GM19035 (cell line): ENCODE measurements around the gene RFT1.
A peak's percentile ranks its signal among the peaks of the same experiment; 100 is the strongest.
"Not testable (repeated sequence)": the region's sequence is repeated elsewhere in the genome, so short reads cannot be mapped to it uniquely, and the experiment has no call there.

Experiments
- ATAC-seq: cut with Tn5 transposase; IDR thresholded peaks from one replicate; pipeline ENCODE4 v1.9.1; 2021; ENCODE audit not compliant: unreplicated experiment

The RFT1 gene

DNA sequence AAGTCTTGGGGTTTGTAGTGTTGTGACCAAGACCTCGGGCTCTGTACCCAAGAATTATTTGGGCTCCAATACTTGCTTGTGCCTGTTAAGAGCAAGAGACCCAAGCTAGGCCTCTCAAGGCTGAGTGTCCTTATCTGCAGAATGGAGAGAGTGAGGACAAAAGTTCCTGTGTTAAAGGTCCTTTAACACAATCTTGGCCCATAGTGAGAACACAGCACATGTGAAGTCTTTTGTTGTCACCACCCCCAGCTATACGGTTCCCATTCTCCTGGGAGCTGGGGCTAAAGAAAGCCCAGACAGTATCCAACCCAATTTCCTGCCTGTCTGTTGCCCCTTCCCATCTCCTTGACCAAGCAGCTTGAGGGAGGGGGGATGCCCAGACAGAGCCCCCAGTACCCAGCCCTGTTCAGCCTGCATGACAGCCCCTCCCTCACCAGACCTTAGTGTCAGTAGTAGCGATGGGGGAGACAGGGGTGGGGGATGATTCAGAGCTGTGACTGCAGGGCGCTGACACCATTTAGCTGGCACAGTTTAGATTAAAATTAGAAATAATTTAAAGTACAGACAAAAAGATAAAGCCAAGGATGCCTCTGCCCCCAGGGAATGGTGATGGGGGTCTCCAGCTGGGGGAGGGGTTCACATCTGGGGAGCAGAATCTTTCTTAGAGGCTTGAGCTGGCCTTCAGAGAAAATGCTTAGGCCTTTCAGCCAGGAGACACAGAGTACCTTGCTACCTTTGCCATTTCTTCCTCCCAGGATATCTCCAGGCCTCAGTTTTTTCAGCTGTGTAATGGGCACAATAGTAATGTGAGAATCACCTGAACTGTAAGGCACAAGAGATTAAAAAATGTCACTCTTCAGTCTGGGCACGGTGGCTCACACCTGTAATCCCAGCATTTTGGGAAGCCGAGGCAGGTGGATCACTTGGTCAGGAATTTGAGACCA is 33.5 kb upstream of the RFT1 start:
- no peak for ATAC-seq

- ATAC-seq, result no peak
Observed at GRCh38 chr3:53162672-53163443, 32.6 kb upstream of the RFT1 start.

DNA sequence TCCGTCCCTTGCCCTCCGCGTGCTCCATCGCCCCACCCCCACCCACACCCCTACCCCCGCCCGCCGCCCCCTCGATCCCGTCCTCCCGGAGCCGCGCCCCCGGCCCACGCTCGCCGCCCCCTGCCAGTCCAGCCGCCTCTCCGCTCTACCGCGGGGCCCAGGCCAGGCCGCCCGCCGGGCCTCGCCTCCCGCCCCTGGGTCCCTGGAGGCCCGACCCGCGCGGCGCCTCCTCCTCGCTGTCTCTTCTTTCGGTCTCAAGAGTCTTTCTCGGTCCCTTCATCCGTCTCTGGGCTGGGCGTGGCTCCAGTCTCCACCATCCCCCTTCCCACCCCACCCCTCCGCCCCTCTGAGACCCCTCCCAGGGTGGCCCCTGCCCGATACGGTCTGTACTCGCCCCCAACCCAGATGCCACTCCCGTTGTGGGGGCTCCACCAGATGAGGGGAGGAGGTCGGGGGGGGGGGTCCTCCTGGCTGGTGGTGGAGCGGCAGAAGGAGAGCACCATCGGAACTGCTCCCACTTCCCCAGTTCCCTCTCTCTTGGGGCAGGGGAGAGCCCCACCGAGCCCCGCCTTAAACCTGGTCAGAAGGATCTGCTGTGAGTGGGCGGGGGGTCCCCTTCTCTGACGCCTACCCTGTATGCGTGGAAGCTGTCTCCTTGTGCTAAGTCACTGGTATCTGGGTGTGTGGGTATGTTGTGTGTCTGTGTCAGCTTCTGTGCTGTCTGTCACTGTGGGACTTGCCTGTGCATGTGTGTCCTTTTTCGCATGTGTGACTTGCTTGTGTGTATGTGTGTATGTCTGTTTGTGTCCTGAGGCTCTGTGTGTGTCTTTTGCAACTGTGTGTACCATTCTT is 31.8 kb upstream of the RFT1 start:
- ATAC-seq, result peak; percentile 35

DNA sequence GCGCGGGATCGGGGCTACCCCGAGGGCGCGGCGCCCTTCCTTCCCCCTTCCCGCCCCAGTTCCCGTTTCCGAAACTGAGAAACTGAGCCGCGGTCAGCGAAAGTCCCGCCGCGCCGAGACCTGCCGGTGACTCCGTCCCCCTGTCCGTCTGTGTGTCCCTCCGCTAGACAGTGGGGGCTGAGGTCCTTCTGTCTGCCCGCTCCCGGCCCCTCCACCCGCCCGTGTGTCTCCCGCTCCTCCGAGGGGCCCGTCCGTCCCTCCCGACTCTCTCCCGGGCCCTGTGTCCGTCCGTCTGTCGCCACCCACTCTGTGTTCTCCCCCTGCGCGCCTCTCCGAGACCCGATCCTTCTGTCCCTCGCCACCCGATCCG is 31.2 kb upstream of the RFT1 start:
- ATAC-seq, result peak; percentile 6

DNA sequence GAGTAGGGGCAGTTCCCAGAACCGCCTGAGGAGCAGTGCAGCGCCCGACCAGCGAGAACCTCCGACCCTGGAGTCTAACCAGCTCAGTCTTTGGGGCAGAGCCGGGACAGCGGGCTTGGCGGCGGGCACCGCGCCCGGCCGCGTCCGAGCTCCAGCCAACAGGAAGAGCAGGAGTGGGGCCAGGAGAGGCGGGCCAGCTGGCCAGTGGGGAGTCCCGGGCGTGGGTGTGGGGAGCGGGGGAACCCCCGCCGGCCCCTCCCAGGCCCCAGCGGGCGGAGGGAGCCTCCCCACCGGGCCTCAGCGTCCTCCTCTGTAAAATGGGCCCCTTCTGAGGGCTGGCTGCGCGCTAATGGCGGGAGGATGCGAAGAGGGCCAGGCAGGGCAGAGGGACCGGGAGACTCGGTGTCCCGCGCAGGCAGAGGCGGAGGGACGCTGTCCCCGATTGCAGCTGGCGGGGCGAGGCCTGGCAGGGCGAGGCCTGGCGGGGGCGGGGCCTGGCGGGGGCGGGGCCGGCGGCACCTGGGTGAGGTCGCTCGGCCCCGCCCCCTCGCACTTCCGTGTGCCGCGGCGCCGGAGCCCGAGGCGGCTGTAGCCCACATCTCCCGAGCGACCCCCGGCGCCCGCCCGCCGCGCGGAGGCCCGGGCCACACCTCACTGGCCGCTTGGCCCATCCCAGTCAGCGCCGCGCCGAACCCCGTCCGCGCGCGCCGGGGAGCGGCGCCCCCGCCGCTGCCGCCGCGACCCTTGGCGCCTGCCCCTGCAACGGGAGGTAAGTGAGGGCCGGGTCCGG is 30.6 kb upstream of the RFT1 start, which contains the start of gene PRKCD:
Gene PRKCD (plus strand): TSS at position 550 of the 790 bp plus-strand sequence. CDS start 17,214 bp downstream, outside the sequence.
- ATAC-seq, result peak; percentile 53

GRCh38 chr3:53160061-53160659 is 29.9 kb upstream of the RFT1 start:
- ATAC-seq, result no peak

DNA sequence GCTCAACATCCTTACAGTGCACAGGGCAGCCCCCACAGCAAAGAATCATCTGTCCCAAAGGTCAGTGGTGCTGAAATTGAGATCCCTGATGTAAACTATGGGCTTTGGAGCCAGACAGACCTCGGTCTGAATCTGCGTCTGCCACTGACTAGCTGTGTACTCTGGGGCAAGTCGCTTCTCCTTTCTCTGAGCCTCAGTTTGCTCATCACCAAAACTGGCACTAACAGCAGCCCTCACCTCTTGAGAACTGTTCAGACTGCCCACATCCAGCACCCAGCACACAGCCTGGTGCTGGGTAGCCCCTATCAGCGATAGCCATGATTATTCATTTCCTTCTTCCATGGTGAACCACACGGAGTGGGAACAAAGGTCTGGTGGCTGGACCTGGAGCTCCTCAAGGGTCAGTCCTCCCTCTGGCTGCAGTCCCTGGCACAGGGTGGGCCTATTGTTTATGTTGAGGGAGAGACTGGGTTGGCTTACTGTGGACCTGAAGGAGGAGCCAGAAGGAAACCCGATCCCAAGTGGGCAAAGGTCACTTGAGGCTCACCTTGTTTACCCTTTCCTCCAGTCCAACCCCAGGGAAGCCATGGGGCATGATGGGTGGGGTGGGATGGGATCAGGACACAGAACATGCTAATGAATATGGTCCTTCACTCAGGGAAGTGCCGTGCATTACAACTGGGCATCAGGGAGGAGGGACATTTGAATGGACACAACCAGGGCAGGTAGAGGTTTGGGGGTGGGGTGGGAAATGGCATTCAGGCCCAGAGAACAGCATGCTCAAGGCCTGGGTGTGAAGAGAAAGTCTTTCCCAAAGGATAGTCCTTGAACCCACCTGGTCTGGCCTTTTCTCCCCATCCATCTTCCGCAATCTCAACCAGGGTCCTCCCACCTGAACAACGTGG is 29.2 kb upstream of the RFT1 start:
- no peak for ATAC-seq

DNA sequence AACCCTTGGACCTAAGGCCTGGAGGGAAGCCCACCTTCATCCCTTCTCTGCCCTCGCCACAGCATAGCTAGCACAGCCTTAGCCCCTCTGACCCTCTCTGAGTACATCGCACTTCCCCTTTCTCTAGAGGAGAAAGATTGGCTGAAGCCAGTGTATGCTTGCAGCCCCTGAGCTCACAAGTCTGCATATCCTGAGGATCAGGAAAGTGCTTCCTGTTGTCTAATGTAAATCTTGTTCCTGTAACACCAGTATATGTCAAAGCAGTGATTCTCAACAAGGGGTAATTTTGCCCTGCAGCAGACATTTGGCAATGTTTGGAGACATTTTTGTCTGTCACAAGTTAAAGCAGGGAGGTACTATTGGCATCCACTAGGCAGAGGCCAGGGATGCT is 28.5 kb upstream of the RFT1 start:
- ATAC-seq, result no peak

DNA sequence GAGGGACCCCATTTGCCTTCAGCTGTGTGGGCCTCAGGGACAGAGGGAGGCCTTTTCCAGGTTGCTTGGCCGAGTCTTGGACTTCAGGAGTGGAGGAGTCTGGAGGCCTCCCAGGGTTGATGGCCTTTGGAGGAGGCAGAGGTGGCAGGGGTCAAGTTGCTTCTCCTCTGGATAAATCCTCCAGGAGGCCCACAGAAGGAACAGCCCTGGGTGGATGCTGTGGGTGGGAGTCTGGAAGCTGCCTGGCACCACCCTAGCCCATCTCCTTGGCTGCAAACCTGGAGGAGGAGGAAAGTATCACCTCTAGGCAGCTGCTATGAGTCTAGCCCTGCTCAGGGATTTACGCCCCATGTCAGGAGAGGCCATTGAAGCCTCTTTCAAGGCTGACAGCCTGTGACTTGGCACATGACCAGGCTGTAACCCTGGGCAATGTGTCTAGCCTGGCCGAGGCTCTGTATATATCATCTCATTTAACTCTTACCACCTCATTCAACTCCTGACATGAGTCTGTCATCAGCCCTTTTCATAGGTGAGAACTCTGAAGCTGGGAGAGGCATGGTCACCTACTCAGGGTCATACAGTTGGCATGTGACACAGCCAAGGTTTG is 27.8 kb upstream of the RFT1 start:
- ATAC-seq, result no peak

DNA sequence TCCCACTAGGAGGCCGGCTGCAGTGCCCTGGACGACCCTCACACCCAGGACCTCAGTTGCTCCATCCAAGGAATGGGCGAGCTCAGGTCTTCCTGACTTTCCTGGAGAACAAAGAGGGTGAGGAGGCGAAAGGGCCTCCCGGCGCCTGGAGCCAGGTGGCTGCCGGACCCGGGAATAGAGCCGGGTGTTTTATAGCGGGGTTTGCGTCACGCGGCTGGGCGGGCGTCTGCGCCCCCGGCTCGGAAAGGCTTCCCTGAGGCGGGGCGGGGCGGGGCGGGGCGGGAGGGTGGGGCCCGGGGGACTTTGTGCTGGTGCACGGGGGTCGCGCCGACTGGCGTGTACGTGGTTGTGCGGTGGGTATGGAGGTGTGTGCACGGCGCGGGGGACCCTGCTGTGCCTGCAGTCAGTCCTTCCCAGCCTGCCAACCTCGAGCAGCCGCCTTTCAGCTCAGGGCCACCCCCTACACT is 26.2 kb upstream of the RFT1 start:
- no peak for ATAC-seq

- ATAC-seq, result no peak
Observed at GRCh38 chr3:53155760-53156159, 25.5 kb upstream of the RFT1 start.

GRCh38 chr3:53154881-53155285 is 24.6 kb upstream of the RFT1 start:
- no peak for ATAC-seq

GRCh38 chr3:53153980-53154379 is 23.7 kb upstream of the RFT1 start:
- no peak for ATAC-seq

- ATAC-seq, result no peak
Observed at GRCh38 chr3:53153264-53153823, 23.1 kb upstream of the RFT1 start.

- no peak for ATAC-seq
Observed at GRCh38 chr3:53151870-53152660, 21.8 kb upstream of the RFT1 start.

DNA sequence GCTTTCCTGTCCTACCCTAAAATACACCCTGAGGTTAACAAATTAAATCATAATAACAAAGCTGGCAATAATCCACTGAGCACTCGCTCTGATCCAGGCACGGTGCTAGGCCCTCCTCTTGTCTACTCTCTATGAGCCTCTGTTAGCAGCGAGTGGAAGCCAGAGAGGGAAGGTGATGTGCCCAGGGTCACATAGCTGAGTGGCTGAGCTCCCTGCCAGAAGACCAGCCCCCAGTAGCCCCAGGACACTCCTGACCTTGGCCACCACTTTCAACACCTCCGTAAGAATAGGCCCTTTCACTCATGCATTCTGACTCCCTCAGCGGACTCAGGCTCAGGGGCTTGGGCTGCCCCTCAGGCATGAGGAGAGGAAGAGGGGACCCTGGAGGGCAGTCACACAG is 21.2 kb upstream of the RFT1 start:
- no peak for ATAC-seq

DNA sequence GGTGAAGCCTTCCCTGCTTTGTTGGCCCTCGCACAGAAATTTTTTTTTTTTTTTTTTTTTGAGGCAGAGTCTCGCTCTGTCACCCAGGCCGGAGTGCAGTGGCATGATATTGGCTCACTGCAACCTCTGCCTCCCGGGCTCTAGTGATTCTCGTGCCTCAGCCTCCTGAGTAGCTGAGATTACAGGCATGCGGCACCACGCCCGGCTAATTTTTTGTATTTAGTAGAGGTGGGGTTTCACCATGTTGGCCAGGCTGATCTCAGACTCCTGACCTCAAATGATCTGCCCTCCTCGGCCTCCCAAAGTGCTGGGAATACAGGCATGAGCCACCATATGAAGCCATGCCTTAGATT is 20.8 kb upstream of the RFT1 start:
- ATAC-seq, result not testable (repeated sequence)
